Cerebellar cortex (tissue), 1 donor: ENCODE data around the gene ZNF428.
"Not testable (repeated sequence)": the region's sequence is repeated elsewhere in the genome, so short reads cannot be mapped to it uniquely, and the experiment has no call there.

Experiments
- DNase-seq: peaks from one replicate; pipeline ENCODE4 v3.0.0-alpha.2; 2015; ENCODE audit warnings: low spot score

Gene ZNF428, protein sequence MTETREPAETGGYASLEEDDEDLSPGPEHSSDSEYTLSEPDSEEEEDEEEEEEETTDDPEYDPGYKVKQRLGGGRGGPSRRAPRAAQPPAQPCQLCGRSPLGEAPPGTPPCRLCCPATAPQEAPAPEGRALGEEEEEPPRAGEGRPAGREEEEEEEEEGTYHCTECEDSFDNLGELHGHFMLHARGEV

GRCh38 chr19:43619262-43620060 is at the start of gene ZNF428:
TSS of gene ZNF428 (minus strand) at chr19:43619629. CDS start at chr19:43614304, 5,325 bp downstream.
- DNase-seq: peak; percentile 97

- peak; percentile 99 for DNase-seq
Measured at GRCh38 chr19:43668406-43669109, 49.1 kb upstream of the ZNF428 start.

GRCh38 chr19:43667876-43668405 is 48.5 kb upstream of the ZNF428 start:
- DNase-seq: no peak

- DNase-seq: no peak
Measured at GRCh38 chr19:43667126-43667875, 47.9 kb upstream of the ZNF428 start.

- no peak for DNase-seq
Measured at GRCh38 chr19:43664018-43664417, 44.6 kb upstream of the ZNF428 start.

GRCh38 chr19:43662487-43662886 is 43.1 kb upstream of the ZNF428 start:
- DNase-seq: peak; percentile 40

GRCh38 chr19:43660971-43661360 is 41.5 kb upstream of the ZNF428 start:
- no peak for DNase-seq

DNA sequence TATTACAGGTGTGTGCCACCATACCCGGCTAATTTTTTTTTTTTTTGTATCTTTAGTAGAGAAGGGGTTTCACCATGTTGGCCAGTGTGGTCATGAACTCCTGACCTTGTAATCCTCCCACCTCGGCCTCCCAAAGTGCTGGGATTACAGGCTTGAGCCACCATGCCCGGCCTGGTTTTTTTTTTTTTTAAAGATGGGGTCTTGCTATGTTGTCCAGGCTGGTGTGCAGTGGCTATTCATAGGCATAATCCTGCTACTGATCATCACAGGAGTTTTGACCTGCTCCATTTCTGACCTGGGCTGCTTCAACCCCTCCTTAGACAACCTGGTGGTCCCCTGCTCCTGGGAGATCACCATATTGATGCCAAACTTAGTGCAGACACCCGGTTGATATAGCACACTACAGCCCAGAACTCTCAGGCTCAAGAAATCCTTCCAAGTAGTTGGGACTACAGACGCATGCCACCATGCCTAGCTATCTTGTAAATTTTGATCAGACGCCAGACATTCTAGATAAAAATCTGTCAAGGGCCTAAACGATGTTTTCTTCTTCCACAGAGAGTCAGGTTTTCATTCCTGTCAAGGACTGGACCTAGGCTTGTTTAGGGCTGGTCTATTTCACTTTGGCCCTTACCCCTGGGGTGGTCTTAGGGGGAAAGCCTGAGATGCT is 41.0 kb upstream of the ZNF428 start:
- no peak for DNase-seq

GRCh38 chr19:43658494-43658893 is 39.1 kb upstream of the ZNF428 start:
- DNase-seq: no peak

DNA sequence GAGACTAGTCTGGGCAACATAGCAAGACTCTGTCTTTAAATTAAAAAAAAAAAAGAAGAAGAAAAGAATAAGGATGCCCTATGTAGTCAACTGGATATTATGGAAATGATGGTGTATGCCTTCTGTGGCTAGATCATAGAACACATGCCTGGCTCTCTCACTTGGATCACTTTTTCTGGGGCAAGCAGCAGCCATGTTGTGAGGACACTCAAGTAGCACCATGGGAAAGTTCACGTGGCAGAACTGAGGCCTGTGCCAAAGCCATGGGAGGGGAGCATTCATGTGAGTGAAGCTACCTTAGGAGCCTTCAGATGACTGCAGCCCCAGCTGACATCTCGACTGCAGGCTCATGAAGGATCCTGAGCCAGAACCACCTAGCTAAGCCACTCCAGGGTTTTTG is 38.6 kb upstream of the ZNF428 start:
- no peak for DNase-seq

- DNase-seq: no peak
Measured at GRCh38 chr19:43656436-43656835, 37.0 kb upstream of the ZNF428 start.

GRCh38 chr19:43652546-43652874 is 33.1 kb upstream of the ZNF428 start:
- no peak for DNase-seq

- DNase-seq: peak; percentile 91
Measured at GRCh38 chr19:43651758-43652545, 32.5 kb upstream of the ZNF428 start.

- not testable (repeated sequence) for DNase-seq
Measured at GRCh38 chr19:43650276-43650675, 30.8 kb upstream of the ZNF428 start.

DNA sequence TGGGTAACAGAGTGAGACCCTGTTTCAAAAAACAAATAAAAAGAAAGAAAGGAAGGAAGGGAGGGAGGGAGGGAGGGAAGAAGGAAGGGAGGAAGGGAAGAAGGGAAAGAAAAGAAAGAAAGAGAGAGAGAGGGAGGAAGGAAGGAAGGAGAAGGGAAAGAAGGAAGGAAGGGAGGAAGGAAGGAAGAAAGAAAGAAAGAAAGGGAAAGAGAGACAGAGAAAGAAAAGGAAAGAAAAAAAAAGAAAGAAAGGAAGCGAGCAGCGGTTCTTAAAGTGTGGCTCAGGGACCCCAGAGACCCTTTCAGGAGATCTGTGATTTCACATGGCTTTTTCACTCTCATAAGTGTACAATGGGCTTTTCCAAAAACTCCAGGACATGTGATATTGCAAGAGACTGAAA is 30.1 kb upstream of the ZNF428 start:
- DNase-seq: no peak

- DNase-seq: no peak
Measured at GRCh38 chr19:43648633-43649032, 29.2 kb upstream of the ZNF428 start.

GRCh38 chr19:43644181-43644580 is 24.8 kb upstream of the ZNF428 start:
- DNase-seq: no peak

- DNase-seq: no peak
Measured at GRCh38 chr19:43643326-43643725, 23.9 kb upstream of the ZNF428 start.

DNA sequence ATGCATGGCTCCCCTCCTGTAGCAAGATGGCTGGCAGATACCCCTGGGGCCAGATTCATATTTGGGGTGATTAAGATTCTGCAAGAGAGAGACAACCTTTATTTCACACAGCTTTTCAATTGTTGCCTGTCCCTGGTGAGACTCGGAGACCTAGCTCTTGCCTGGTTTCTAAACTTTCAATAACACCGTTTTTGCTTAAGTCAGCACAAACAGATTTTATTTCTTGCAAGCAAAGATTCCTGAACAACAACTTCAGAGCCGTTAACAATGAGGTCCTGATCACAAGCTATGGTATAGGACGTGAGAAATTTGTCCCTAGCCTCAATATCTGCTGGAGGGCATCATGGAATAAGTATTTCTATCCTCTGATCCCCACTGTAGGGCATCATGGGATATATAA is 23.1 kb upstream of the ZNF428 start:
- DNase-seq: no peak

GRCh38 chr19:43641333-43641732 is 21.9 kb upstream of the ZNF428 start:
- no peak for DNase-seq

- DNase-seq: no peak
Measured at GRCh38 chr19:43640424-43640757, 21.0 kb upstream of the ZNF428 start.
